Measurements from ENCODE around the gene TRIP12.

The TRIP12 gene

GRCh38 chr2:229733611-229734245 lies 188.1 kb downstream of the TRIP12 start:
- TF ChIP-seq CTCF (IDR thresholded peaks at IDR 0.05; ENCODE audit: insufficient read depth, low read length) (no peak), REST (IDR thresholded peaks at IDR 0.05; ENCODE audit: insufficient replicate concordance, low read depth) (no peak)
- Histone ChIP-seq H3K27ac (replicated peaks) (no peak overlapping the region), H3K27me3 (ENCODE audit: insufficient read depth, poor library complexity, severe bottlenecking) (no peaks in the 10 kb centered on the region), H3K4me3 (replicated peaks; ENCODE audit: insufficient read depth, low read length) (no peak overlapping the region)
- no peak for DNase-seq (ENCODE audit: low read depth in 1 of 2, low spot score in 1 of 2)

DNA sequence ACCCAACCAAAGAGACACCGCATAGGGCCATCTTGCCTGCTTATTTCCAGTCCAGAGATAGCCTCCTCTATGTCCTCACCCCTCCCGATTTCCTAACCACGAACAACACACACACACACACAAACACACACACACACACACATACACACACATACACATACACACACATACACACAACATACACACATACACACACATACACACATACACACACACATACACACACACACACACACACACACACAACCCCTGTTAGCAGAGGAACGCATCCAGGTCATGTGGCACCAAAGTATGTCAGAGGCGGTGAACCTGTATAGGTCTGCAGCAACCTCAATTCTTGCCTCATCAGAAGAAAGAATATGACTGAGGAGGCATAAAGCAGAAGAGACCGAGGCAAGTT lies 188.9 kb downstream of the TRIP12 start:
- no peaks in the 10 kb centered on the region for H3K27me3 ChIP-seq (ENCODE audit: insufficient read depth, poor library complexity, severe bottlenecking)
- no peak overlapping the region for H3K27ac ChIP-seq (replicated peaks)
- no peak for TF ChIP-seq REST (IDR thresholded peaks at IDR 0.05; ENCODE audit: insufficient replicate concordance, low read depth)
- no peak for TF ChIP-seq POLR2AphosphoS5 (IDR thresholded peaks at IDR 0.05; ENCODE audit: low read depth)
- TF ChIP-seq GABPA (IDR thresholded peaks at IDR 0.05; ENCODE audit: low read depth): no peak
- TF ChIP-seq SPI1 (IDR thresholded peaks at IDR 0.05; ENCODE audit: borderline replicate concordance, low read depth): no peak
- no peak for TF ChIP-seq CTCF (IDR thresholded peaks at IDR 0.05; ENCODE audit: insufficient read depth, low read length)
- no peak for DNase-seq (ENCODE audit: low read depth in 1 of 2, low spot score in 1 of 2)
- no peak overlapping the region for H3K4me3 ChIP-seq (replicated peaks; ENCODE audit: insufficient read depth, low read length)

- TF ChIP-seq REST (IDR thresholded peaks at IDR 0.05; ENCODE audit: insufficient replicate concordance, low read depth): no peak
- TF ChIP-seq GABPA (IDR thresholded peaks at IDR 0.05; ENCODE audit: low read depth): no peak
- TF ChIP-seq SPI1 (IDR thresholded peaks at IDR 0.05; ENCODE audit: borderline replicate concordance, low read depth): no peak
- no peak for TF ChIP-seq POLR2AphosphoS5 (IDR thresholded peaks at IDR 0.05; ENCODE audit: low read depth)
- no peak for TF ChIP-seq CTCF (IDR thresholded peaks at IDR 0.05; ENCODE audit: insufficient read depth, low read length)
- H3K4me3 ChIP-seq (replicated peaks; ENCODE audit: insufficient read depth, low read length): no peak overlapping the region
- no peak for DNase-seq (ENCODE audit: low read depth in 1 of 2, low spot score in 1 of 2)
- no peaks in the 10 kb centered on the region for H3K27me3 ChIP-seq (ENCODE audit: insufficient read depth, poor library complexity, severe bottlenecking)
- H3K27ac ChIP-seq (replicated peaks): no peak overlapping the region
Measured at GRCh38 chr2:229731916-229732315, 189.9 kb downstream of the TRIP12 start.
